Measurements from ENCODE around the gene LRP1-AS.

Gene LRP1-AS

DNA sequence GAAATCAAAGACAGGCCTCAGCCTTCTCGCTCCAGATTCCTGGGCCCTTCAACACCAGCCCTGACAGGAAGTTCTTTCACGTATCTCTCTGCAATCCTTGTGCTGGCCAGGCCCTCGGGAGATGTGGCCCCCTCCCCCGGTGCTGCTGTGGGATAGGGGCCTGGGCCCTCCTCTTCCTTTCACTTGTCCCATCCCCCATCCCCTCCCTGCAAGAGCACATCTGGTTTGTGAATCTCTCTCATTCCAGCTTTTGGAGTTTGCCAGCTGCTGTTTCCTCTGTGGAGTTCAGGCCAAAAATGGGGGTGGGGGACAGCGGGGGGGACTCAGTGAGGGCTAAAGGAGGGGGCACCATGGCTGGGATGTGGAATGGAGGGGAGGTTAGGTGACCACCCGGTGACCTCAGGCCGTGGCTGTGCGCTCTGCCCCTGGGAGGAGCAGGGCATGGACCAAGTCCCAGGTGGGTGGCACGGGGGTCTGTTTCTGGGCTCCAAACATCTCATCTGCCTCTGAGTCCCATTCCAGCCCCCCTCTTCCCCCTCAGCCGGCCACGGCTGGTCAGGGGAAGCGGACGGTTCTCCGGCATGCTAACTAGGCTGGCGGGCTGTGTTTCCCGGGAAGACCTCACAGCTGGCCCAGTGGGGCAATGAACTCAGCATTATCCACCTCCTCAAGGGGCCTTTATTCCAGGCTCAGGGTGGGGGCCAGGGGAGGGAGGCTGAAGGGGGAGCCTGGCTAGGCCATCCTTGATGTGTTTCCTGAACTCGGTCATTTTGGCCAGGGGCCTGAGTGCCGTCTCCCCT is 11.7 kb downstream of the LRP1-AS start:
- DNase-seq (ENCODE audit: low read depth) = no peak
- H3K4me3 ChIP-seq (ENCODE audit: low read depth, low read length) = no peak overlapping the region
- TF ChIP-seq, protein P1, sequence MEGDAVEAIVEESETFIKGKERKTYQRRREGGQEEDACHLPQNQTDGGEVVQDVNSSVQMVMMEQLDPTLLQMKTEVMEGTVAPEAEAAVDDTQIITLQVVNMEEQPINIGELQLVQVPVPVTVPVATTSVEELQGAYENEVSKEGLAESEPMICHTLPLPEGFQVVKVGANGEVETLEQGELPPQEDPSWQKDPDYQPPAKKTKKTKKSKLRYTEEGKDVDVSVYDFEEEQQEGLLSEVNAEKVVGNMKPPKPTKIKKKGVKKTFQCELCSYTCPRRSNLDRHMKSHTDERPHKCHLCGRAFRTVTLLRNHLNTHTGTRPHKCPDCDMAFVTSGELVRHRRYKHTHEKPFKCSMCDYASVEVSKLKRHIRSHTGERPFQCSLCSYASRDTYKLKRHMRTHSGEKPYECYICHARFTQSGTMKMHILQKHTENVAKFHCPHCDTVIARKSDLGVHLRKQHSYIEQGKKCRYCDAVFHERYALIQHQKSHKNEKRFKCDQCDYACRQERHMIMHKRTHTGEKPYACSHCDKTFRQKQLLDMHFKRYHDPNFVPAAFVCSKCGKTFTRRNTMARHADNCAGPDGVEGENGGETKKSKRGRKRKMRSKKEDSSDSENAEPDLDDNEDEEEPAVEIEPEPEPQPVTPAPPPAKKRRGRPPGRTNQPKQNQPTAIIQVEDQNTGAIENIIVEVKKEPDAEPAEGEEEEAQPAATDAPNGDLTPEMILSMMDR (IDR thresholded peaks at IDR 0.05; ENCODE audit: low read depth, low read length) = no peak
- TF ChIP-seq MYC (IDR thresholded peaks at IDR 0.05; ENCODE audit: low read depth, low read length) (no peak), POLR2A (IDR thresholded peaks at IDR 0.05; ENCODE audit: extremely low read depth, insufficient read length) (no peak)
- TF ChIP-seq, protein P2, sequence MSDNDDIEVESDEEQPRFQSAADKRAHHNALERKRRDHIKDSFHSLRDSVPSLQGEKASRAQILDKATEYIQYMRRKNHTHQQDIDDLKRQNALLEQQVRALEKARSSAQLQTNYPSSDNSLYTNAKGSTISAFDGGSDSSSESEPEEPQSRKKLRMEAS (IDR thresholded peaks at IDR 0.05; ENCODE audit: low read depth, low read length) = no peak

DNA sequence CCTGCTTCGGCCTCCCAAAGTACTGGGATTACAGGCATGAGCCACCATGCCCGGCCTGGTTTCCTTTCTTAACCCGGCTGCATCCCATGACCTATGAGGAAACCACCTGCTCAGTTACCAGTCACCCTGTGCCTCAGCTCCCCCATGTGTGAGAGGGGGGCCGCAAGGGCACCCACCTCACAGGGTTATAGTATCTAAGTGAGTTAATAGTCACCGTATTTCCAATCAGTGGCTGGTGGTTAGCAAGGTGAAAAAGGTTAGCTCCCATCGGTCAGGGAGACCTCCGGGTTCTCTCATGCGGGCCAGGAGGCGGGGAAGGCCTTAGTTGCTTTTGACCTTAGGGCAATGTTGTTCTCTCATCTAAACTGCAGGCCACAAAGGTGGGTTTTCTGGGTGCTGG is 12.5 kb downstream of the LRP1-AS start:
- TF ChIP-seq MYC (IDR thresholded peaks at IDR 0.05; ENCODE audit: low read depth, low read length) (no peak), POLR2A (IDR thresholded peaks at IDR 0.05; ENCODE audit: extremely low read depth, insufficient read length) (no peak)
- TF ChIP-seq, protein P1 (IDR thresholded peaks at IDR 0.05; ENCODE audit: low read depth, low read length) = no peak
- TF ChIP-seq, protein P2 (IDR thresholded peaks at IDR 0.05; ENCODE audit: low read depth, low read length) = no peak
- DNase-seq (ENCODE audit: low read depth) = no peak
- no peak overlapping the region for H3K4me3 ChIP-seq (ENCODE audit: low read depth, low read length)

- TF ChIP-seq, protein P2 (IDR thresholded peaks at IDR 0.05; ENCODE audit: low read depth, low read length) = no peak
- no peak for TF ChIP-seq MYC (IDR thresholded peaks at IDR 0.05; ENCODE audit: low read depth, low read length)
- H3K4me3 ChIP-seq (ENCODE audit: low read depth, low read length) = no peak overlapping the region
- DNase-seq (ENCODE audit: low read depth) = no peak
Measured at GRCh38 chr12:57133916-57134315, 13.5 kb downstream of the LRP1-AS start.

DNA sequence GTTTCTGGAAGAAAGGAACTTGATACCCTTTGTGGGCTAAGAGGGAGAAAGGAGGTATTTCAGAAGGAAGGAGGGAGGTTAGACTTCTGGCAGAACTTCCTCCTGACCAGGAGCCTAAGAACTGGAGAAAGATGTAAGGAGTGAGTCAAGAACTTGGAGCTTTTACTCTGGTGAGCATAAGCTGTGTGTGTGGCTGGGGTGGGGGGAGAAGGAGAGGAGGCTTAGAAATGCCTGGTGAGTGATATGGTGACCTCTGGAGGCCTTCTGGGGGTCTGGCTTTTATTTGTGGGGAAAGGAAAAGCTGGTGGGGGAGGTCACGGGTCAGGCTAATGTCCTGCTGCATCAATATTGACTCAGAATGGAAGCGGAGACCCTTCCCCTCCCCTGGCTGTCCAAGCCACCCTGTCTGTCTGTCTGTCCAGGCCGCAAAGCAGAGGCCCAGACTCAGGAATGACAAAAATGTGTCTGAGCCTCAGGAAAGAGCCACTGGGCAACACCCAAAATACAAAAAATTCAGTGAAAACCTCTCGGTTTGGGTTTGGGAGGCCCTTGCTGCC is 14.3 kb downstream of the LRP1-AS start:
- TF ChIP-seq, protein P1 (IDR thresholded peaks at IDR 0.05; ENCODE audit: low read depth, low read length) = no peak
- TF ChIP-seq MYC (IDR thresholded peaks at IDR 0.05; ENCODE audit: low read depth, low read length) (no peak), POLR2A (IDR thresholded peaks at IDR 0.05; ENCODE audit: extremely low read depth, insufficient read length) (no peak)
- TF ChIP-seq, protein P2 (IDR thresholded peaks at IDR 0.05; ENCODE audit: low read depth, low read length) = no peak
- DNase-seq (ENCODE audit: low read depth) = no peak
- no peak overlapping the region for H3K4me3 ChIP-seq (ENCODE audit: low read depth, low read length)

DNA sequence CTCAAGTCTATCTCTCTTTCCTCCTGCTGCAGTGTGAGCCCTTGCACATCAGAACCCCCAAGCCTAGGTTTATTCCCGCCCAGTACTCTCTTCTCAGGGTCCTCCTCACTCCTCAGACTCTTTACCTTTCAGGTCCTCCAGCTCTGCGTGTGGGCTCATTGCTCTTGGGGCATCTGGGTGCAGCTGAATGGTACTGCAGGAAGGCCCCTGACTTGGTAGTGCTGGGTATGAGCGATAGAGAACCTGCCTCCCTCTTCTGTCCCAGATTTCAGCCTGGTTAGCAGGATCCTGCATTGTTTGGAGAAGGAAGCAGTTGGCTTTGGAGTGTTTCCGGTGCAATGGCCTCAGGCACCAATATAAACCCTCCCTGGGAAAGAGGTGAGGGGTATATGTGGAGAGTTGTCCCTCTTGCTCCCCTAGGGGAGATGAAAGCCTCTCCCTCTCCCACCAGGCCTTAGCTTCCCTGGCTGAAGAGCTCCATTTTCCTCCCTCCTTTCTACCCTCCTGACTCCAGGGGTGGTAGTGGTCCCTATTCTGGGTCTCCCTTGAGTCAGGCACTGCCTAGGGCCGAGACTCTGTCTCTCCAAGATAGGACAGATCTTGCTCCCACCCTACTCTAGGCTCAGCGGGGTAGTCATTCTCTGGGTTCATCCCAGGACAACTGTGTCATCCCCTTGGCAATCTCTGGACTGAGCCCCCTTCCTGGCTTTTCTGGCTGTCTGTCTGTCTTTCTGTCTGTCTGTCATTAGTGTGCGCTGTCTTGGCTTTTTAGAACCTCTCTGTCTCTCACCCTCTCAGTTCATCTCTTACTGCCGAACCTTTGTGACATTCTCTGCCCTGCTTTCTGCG is 15.3 kb downstream of the LRP1-AS start:
- no peak for DNase-seq (ENCODE audit: low read depth)
- TF ChIP-seq MYC (IDR thresholded peaks at IDR 0.05; ENCODE audit: low read depth, low read length) (no peak), POLR2A (IDR thresholded peaks at IDR 0.05; ENCODE audit: extremely low read depth, insufficient read length) (no peak)
- TF ChIP-seq, protein P2 (IDR thresholded peaks at IDR 0.05; ENCODE audit: low read depth, low read length) = no peak
- TF ChIP-seq, protein P1 (IDR thresholded peaks at IDR 0.05; ENCODE audit: low read depth, low read length) = no peak
- no peak overlapping the region for H3K4me3 ChIP-seq (ENCODE audit: low read depth, low read length)
